SH-SY5Y (cell line): ENCODE measurements around the gene OTUB1.

Source experiments
- GATA2 ChIP-seq: IDR thresholded peaks from 2 replicates; pipeline ENCODE4 v1.6.1; 2011; ENCODE audit warnings: mild to moderate bottlenecking, low read depth, low read length
- GATA3 ChIP-seq: IDR thresholded peaks from 2 replicates; pipeline ENCODE4 v1.6.1; 2011; ENCODE audit warnings: low read depth, mild to moderate bottlenecking, low read length, moderate library complexity

- TF ChIP-seq GATA2, result no peak
- no peak for TF ChIP-seq GATA3
Measured at GRCh38 chr11:64015935-64016845, 30.0 kb downstream of the OTUB1 start.
